HL-60 (cell line): ENCODE data around the gene HOXB3.

ENCODE experiments used
- DNase-seq, 2 experiments: peaks; one replicate each; pipeline ENCODE4 v3.0.0-alpha.2; 2010 to 2020; ENCODE audit warnings: low read depth in 1 of 2, low spot score in 1 of 2
- H3K27ac ChIP-seq: fragments of 250-450 bp; sonication (Bioruptor Pico); replicated peaks from 2 replicates; pipeline ENCODE4 v1.5.1; 2020; ENCODE audit warnings: mild to moderate bottlenecking, moderate library complexity
- H3K27me3 ChIP-seq: fragments of 250-450 bp; sonication (Bioruptor Pico); 2 replicates; pipeline ENCODE4 v1.5.1; 2021; ENCODE audit warnings: mild to moderate bottlenecking, moderate library complexity; ENCODE audit not compliant: insufficient read depth, poor library complexity, severe bottlenecking
- H3K4me3 ChIP-seq: replicated peaks from 2 replicates; pipeline ENCODE4 v1.5.1; 2011; ENCODE audit warnings: mild to moderate bottlenecking, control low read depth, low read length; ENCODE audit not compliant: insufficient read depth
- GABPA ChIP-seq: IDR thresholded peaks from 2 replicates; pipeline ENCODE4 v1.6.1; 2012; ENCODE audit warnings: low read depth
- POLR2AphosphoS5 ChIP-seq: IDR thresholded peaks from 2 replicates; pipeline ENCODE4 v1.6.1; 2012; ENCODE audit warnings: low read depth
- SPI1 ChIP-seq: IDR thresholded peaks from 2 replicates; pipeline ENCODE4 v1.6.1; 2012; ENCODE audit warnings: low read depth, mild to moderate bottlenecking, borderline replicate concordance
- TF ChIP-seq, protein P1 (sequence below): IDR thresholded peaks from one replicate; pipeline ENCODE4 v1.5.1; 2011; ENCODE audit warnings: low read length, control low read depth, inconsistent platforms; ENCODE audit not compliant: insufficient read depth
- TF ChIP-seq, protein P2 (sequence below): IDR thresholded peaks from 2 replicates; pipeline ENCODE4 v1.6.1; 2012; ENCODE audit warnings: low read depth; ENCODE audit not compliant: insufficient replicate concordance

The HOXB3 gene

GRCh38 chr17:48582750-48583069 is 7.3 kb downstream of the HOXB3 start:
- TF ChIP-seq, protein P1, sequence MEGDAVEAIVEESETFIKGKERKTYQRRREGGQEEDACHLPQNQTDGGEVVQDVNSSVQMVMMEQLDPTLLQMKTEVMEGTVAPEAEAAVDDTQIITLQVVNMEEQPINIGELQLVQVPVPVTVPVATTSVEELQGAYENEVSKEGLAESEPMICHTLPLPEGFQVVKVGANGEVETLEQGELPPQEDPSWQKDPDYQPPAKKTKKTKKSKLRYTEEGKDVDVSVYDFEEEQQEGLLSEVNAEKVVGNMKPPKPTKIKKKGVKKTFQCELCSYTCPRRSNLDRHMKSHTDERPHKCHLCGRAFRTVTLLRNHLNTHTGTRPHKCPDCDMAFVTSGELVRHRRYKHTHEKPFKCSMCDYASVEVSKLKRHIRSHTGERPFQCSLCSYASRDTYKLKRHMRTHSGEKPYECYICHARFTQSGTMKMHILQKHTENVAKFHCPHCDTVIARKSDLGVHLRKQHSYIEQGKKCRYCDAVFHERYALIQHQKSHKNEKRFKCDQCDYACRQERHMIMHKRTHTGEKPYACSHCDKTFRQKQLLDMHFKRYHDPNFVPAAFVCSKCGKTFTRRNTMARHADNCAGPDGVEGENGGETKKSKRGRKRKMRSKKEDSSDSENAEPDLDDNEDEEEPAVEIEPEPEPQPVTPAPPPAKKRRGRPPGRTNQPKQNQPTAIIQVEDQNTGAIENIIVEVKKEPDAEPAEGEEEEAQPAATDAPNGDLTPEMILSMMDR: no peak
- TF ChIP-seq, protein P2, sequence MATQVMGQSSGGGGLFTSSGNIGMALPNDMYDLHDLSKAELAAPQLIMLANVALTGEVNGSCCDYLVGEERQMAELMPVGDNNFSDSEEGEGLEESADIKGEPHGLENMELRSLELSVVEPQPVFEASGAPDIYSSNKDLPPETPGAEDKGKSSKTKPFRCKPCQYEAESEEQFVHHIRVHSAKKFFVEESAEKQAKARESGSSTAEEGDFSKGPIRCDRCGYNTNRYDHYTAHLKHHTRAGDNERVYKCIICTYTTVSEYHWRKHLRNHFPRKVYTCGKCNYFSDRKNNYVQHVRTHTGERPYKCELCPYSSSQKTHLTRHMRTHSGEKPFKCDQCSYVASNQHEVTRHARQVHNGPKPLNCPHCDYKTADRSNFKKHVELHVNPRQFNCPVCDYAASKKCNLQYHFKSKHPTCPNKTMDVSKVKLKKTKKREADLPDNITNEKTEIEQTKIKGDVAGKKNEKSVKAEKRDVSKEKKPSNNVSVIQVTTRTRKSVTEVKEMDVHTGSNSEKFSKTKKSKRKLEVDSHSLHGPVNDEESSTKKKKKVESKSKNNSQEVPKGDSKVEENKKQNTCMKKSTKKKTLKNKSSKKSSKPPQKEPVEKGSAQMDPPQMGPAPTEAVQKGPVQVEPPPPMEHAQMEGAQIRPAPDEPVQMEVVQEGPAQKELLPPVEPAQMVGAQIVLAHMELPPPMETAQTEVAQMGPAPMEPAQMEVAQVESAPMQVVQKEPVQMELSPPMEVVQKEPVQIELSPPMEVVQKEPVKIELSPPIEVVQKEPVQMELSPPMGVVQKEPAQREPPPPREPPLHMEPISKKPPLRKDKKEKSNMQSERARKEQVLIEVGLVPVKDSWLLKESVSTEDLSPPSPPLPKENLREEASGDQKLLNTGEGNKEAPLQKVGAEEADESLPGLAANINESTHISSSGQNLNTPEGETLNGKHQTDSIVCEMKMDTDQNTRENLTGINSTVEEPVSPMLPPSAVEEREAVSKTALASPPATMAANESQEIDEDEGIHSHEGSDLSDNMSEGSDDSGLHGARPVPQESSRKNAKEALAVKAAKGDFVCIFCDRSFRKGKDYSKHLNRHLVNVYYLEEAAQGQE: no peak
- TF ChIP-seq GABPA: no peak
- no peak for TF ChIP-seq POLR2AphosphoS5
- TF ChIP-seq SPI1: no peak
- Histone ChIP-seq H3K27me3 (peaks cover 89% of the 10 kb centered on the region), H3K4me3 (no peak overlapping the region), H3K27ac (no peak overlapping the region)
- DNase-seq: no peak

GRCh38 chr17:48579760-48580554 is 10.1 kb downstream of the HOXB3 start:
- peaks cover 89% of the 10 kb centered on the region for H3K27me3 ChIP-seq
- TF ChIP-seq, protein P1: no peak
- TF ChIP-seq, protein P2: no peak
- TF ChIP-seq SPI1 (no peak), GABPA (no peak), POLR2AphosphoS5 (no peak)
- no peak overlapping the region for H3K4me3 ChIP-seq
- DNase-seq: no peak
- H3K27ac ChIP-seq: no peak overlapping the region

DNA sequence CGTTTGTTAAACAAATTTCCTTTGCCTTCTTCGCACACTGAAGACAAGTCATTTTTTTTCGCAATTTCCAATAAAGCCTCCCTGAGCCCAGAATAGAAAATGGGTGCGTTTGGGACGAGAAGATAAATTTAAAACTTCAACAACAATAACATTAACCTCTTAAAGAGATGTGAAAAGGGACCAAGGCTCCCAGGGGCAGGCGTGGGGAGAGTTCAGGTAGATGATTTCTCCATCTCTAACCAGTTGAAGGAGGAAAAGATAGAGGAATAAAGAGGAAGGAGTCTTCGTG is 10.6 kb downstream of the HOXB3 start:
- no peak for DNase-seq
- H3K27ac ChIP-seq: no peak overlapping the region
- TF ChIP-seq GABPA: no peak
- TF ChIP-seq, protein P1: no peak
- no peak for TF ChIP-seq SPI1
- TF ChIP-seq, protein P2: no peak
- no peak for TF ChIP-seq POLR2AphosphoS5
- no peak overlapping the region for H3K4me3 ChIP-seq
- H3K27me3 ChIP-seq: peaks cover 91% of the 10 kb centered on the region
